DND-41 (cell line): ENCODE data around the gene SLC6A11.

Experiments used
- ATAC-seq: fragments of 200-7000 bp; cut with Tn5 transposase; 3 replicates; pipeline ENCODE4 v1.9.1; 2021; ENCODE audit warnings: low read depth; ENCODE audit not compliant: insufficient read depth
- DNase-seq: peaks from one replicate; pipeline ENCODE4 v3.0.0-alpha.2; 2020
- H2AFZ ChIP-seq: 2 replicates; pipeline ENCODE4 v1.6.0; 2012; ENCODE audit warnings: low read depth, low read length
- H3K27ac ChIP-seq: 2 replicates; pipeline ENCODE4 v1.5.1; 2012; ENCODE audit warnings: low read length, inconsistent platforms
- H3K27me3 ChIP-seq: fragments of 200-600 bp; sonication (generic); 2 replicates; pipeline ENCODE4 v1.6.0; 2012; ENCODE audit warnings: low read length, mild to moderate bottlenecking, inconsistent platforms; ENCODE audit not compliant: insufficient read depth, poor library complexity
- H3K36me3 ChIP-seq: 2 replicates; pipeline ENCODE4 v1.5.1; 2012; ENCODE audit warnings: low read length, inconsistent platforms; ENCODE audit not compliant: insufficient read depth
- H3K4me1 ChIP-seq: 2 replicates; pipeline ENCODE4 v1.5.1; 2012; ENCODE audit warnings: mild to moderate bottlenecking, low read length; ENCODE audit not compliant: insufficient read depth
- H3K4me2 ChIP-seq: 2 replicates; pipeline ENCODE4 v1.6.0; 2012; ENCODE audit warnings: mild to moderate bottlenecking, moderate library complexity, low read length, inconsistent platforms; ENCODE audit not compliant: insufficient read depth
- H3K4me3 ChIP-seq, 2 experiments: fragments of 200-600 bp in 1 of 2; shearing (Covaris generic) in 1 of 2; 2 replicates each; pipeline ENCODE4 v1.5.1; 2012 to 2016; ENCODE audit warnings: inconsistent platforms in 2 of 2, low read length in 2 of 2, mild to moderate bottlenecking in 2 of 2, low read depth in 1 of 2, moderate library complexity in 1 of 2
- H3K79me2 ChIP-seq: 2 replicates; pipeline ENCODE4 v1.6.0; 2012; ENCODE audit warnings: low read length, inconsistent platforms; ENCODE audit not compliant: insufficient read depth
- H3K9ac ChIP-seq: 2 replicates; pipeline ENCODE4 v1.6.0; 2012; ENCODE audit warnings: low read depth, mild to moderate bottlenecking, inconsistent platforms, low read length, moderate library complexity
- H3K9me3 ChIP-seq: 2 replicates; pipeline ENCODE4 v1.5.1; 2012; ENCODE audit warnings: low read length, moderate library complexity, mild to moderate bottlenecking, inconsistent platforms; ENCODE audit not compliant: insufficient read depth, severe bottlenecking
- H4K20me1 ChIP-seq: 2 replicates; pipeline ENCODE4 v1.6.0; 2012; ENCODE audit warnings: low read length; ENCODE audit not compliant: insufficient read depth
- EZH2 ChIP-seq: IDR thresholded peaks from 3 replicates; pipeline ENCODE4 v1.6.1; 2012; ENCODE audit warnings: borderline replicate concordance, low read depth, mild to moderate bottlenecking, moderate library complexity, low read length, inconsistent platforms; ENCODE audit not compliant: severe bottlenecking
- TF ChIP-seq, protein P1 (sequence below): IDR thresholded peaks from 2 replicates; pipeline ENCODE4 v1.5.1; 2012; ENCODE audit warnings: borderline replicate concordance, low read length, moderate library complexity, mild to moderate bottlenecking; ENCODE audit not compliant: poor library complexity, severe bottlenecking; ENCODE audit errors: extremely low read depth

Gene SLC6A11

DNA sequence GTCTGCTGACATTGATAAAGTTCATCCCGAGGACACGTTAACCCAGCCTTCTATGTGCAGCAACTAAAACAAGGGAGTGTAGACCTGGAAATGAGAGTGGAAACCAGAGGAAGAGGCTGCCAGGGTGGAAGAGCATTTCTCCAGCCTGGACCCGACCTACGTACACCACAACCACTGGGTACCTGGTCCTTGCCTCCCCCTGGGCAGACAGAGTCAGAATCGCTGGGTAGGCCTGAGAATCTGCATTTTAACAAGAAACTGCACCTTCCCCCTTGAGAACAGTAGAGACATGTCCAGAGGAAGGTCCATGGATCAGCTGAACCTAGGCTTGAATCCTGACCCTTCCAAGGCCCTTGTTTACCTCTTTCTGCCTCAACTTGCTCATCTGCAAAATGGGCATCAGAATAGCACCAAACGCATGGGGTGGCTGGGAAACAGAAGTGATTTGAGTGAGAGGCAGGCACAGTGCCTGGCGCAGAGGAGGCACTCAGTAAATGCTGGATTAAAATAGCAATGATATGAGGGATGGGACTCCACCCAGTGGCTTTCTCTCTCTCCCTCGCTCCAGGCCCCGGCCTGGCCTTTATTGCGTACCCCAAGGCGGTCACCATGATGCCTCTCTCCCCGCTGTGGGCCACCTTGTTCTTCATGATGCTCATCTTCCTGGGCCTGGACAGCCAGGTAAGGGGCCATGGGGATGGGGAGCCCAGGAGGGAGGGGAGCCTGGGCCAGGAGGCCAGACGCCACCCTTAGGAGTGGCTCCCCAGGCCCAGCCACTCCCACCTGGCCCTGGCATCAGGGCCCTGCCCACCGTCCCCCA lies 109.6 kb downstream of the SLC6A11 start:
- TF ChIP-seq EZH2: no peak
- TF ChIP-seq, protein P1, sequence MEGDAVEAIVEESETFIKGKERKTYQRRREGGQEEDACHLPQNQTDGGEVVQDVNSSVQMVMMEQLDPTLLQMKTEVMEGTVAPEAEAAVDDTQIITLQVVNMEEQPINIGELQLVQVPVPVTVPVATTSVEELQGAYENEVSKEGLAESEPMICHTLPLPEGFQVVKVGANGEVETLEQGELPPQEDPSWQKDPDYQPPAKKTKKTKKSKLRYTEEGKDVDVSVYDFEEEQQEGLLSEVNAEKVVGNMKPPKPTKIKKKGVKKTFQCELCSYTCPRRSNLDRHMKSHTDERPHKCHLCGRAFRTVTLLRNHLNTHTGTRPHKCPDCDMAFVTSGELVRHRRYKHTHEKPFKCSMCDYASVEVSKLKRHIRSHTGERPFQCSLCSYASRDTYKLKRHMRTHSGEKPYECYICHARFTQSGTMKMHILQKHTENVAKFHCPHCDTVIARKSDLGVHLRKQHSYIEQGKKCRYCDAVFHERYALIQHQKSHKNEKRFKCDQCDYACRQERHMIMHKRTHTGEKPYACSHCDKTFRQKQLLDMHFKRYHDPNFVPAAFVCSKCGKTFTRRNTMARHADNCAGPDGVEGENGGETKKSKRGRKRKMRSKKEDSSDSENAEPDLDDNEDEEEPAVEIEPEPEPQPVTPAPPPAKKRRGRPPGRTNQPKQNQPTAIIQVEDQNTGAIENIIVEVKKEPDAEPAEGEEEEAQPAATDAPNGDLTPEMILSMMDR: no peak

DNA sequence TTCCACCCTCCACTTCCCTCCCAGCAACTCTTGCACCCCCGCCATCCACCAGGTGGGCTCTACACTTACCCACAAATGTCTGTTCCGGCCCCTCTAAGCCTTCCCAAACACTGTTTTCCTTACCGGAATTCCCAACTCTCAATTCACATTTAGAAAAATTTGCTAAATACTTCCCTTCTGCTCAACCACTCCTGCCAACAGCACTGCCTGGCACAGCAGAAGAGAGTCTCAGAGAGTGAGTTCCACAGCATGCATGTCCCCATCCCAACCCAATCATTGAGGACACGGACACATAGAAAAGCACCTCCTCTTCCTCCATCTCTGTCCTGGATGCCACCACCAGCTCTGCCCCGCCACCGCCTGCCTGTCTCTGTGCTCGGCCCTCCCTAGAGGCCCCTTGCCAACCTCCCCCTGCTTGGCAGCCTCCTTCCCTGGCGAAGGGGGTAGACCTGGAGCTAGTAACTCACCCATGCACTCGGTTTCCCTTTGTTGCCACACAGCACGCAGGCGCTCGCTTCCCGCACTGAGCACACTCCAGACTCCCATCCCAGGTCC lies 110.3 kb downstream of the SLC6A11 start:
- DNase-seq: no peak
- no peaks in the 10 kb centered on the region for H3K4me1 ChIP-seq
- no peak overlapping the region for H3K27ac ChIP-seq
- TF ChIP-seq, protein P1: no peak
- TF ChIP-seq EZH2: no peak
- peaks cover 8% of the 10 kb centered on the region for H3K27me3 ChIP-seq
- H2AFZ ChIP-seq: no peak overlapping the region
- ATAC-seq: no peak
- no peaks in the 10 kb centered on the region for H4K20me1 ChIP-seq
- H3K79me2 ChIP-seq: no peaks in the 10 kb centered on the region
- no peak overlapping the region for H3K9ac ChIP-seq
- H3K4me3 ChIP-seq: no peak overlapping the region
- H3K36me3 ChIP-seq: no peaks in the 10 kb centered on the region
- H3K9me3 ChIP-seq: no peaks in the 10 kb centered on the region
- no peak overlapping the region for H3K4me2 ChIP-seq

More for the DNA sequence above, 109.6 kb downstream of the SLC6A11 start:
- Histone ChIP-seq H3K27ac (no peak overlapping the region), H3K36me3 (no peaks in the 10 kb centered on the region), H3K79me2 (no peaks in the 10 kb centered on the region), H3K4me1 (no peaks in the 10 kb centered on the region), H3K4me3 (no peak overlapping the region), H2AFZ (no peak overlapping the region), H3K9me3 (no peaks in the 10 kb centered on the region), H4K20me1 (no peaks in the 10 kb centered on the region), H3K27me3 (peaks cover 8% of the 10 kb centered on the region), H3K9ac (no peak overlapping the region), H3K4me2 (no peak overlapping the region)
- ATAC-seq: no peak
- DNase-seq: no peak

DNA sequence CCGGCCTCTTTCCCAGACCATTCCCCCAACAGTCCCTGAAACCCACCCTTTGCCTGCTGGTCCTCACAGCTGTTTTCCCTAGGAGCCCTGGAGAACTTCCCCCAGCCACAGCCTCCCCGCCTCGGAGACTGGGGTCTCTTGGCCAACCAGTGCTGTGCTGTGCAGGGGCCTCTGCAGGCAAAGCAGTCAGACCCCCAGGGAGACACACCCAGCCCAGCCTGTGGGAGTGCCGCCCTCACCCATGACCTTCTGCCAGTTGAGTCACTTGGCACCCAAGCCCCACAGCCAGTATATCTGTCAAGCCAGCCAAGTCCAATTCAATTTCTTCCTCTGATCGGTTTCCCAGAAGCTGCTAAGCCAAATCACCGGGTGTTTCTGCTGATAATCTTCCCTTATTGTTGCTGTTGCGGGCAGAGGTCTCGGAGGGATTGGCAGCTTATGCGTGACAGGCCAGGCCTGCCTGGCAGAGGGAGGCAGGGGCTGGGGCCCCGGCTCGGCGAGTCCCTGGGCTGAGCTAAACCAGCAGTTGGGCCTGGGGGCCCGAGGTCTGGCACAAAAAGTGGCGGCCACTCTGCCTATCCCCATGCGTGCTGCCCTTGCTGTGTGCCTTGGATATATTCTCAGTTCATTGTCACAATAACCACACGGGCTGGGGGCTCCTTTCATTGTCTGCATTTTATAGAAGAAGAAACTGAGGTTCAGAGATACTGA lies 110.9 kb downstream of the SLC6A11 start:
- H3K79me2 ChIP-seq: no peaks in the 10 kb centered on the region
- H3K4me2 ChIP-seq: no peak overlapping the region
- H4K20me1 ChIP-seq: no peaks in the 10 kb centered on the region
- peaks cover 8% of the 10 kb centered on the region for H3K27me3 ChIP-seq
- H3K27ac ChIP-seq: no peak overlapping the region
- no peak overlapping the region for H3K9ac ChIP-seq
- ATAC-seq: no peak
- H3K9me3 ChIP-seq: no peaks in the 10 kb centered on the region
- DNase-seq: no peak
- no peak overlapping the region for H2AFZ ChIP-seq
- H3K4me3 ChIP-seq: no peak overlapping the region
- TF ChIP-seq EZH2: no peak
- TF ChIP-seq, protein P1: no peak
- H3K4me1 ChIP-seq: no peaks in the 10 kb centered on the region
- H3K36me3 ChIP-seq: no peaks in the 10 kb centered on the region
